HEK293 (cell line): Measurements from ENCODE around the gene MAP1LC3A.

Experiments used
- ELK4 ChIP-seq: IDR thresholded peaks from 2 replicates; pipeline ENCODE4 v1.6.1; 2011; ENCODE audit warnings: mild to moderate bottlenecking, low read depth, low read length, borderline replicate concordance
- GFI1B ChIP-seq: fragments of 450-650 bp; formaldehyde crosslinking; IDR thresholded peaks from 2 replicates; pipeline ENCODE4 v1.5.1; 2016; ENCODE audit warnings: missing biosample characterization, missing genetic modification characterization
- HOXA7 ChIP-seq: sonication (generic); formaldehyde crosslinking; IDR thresholded peaks from 2 replicates; pipeline ENCODE4 v1.8.1; 2022; ENCODE audit warnings: missing genetic modification reagents, borderline replicate concordance
- PRDM2 ChIP-seq: fragments of 450-650 bp; formaldehyde crosslinking; IDR thresholded peaks from 2 replicates; pipeline ENCODE4 v1.5.1; 2016; ENCODE audit warnings: missing biosample characterization, missing genetic modification characterization, borderline replicate concordance
- SCRT1 ChIP-seq: fragments of 450-650 bp; formaldehyde crosslinking; IDR thresholded peaks from 2 replicates; pipeline ENCODE4 v1.5.1; 2016; ENCODE audit warnings: missing biosample characterization, missing genetic modification characterization, borderline replicate concordance
- SP2 ChIP-seq: fragments of 450-650 bp; formaldehyde crosslinking; IDR thresholded peaks from 2 replicates; pipeline ENCODE4 v1.5.1; 2016; ENCODE audit warnings: missing biosample characterization, missing genetic modification characterization
- ZBTB10 ChIP-seq: fragments of 450-650 bp; formaldehyde crosslinking; IDR thresholded peaks from 2 replicates; pipeline ENCODE4 v1.5.1; 2016; ENCODE audit warnings: missing biosample characterization, missing genetic modification characterization
- ZBTB49 ChIP-seq: fragments of 450-650 bp; formaldehyde crosslinking; IDR thresholded peaks from 2 replicates; pipeline ENCODE4 v1.5.1; 2016; ENCODE audit warnings: missing biosample characterization, missing genetic modification characterization, low read depth
- ZBTB8A ChIP-seq: fragments of 450-650 bp; formaldehyde crosslinking; IDR thresholded peaks from 2 replicates; pipeline ENCODE4 v1.5.1; 2016; ENCODE audit warnings: missing biosample characterization, missing genetic modification characterization
- ZFP3 ChIP-seq: fragments of 450-650 bp; formaldehyde crosslinking; IDR thresholded peaks from 2 replicates; pipeline ENCODE4 v1.5.1; 2016; ENCODE audit warnings: low read depth, missing biosample characterization, missing genetic modification characterization
- ZNF112 ChIP-seq: fragments of 450-650 bp; formaldehyde crosslinking; IDR thresholded peaks from 2 replicates; pipeline ENCODE4 v1.5.0; 2017; ENCODE audit warnings: missing biosample characterization, missing genetic modification characterization
- ZNF114 ChIP-seq: fragments of 450-650 bp; formaldehyde crosslinking; IDR thresholded peaks from 2 replicates; pipeline ENCODE4 v1.5.0; 2017; ENCODE audit warnings: missing biosample characterization, missing genetic modification characterization
- ZNF132 ChIP-seq: fragments of 450-650 bp; formaldehyde crosslinking; IDR thresholded peaks from 2 replicates; pipeline ENCODE4 v1.5.1; 2017; ENCODE audit warnings: missing biosample characterization, missing genetic modification characterization, borderline replicate concordance
- ZNF174 ChIP-seq: fragments of 450-650 bp; formaldehyde crosslinking; IDR thresholded peaks from 2 replicates; pipeline ENCODE4 v1.5.0; 2017; ENCODE audit warnings: missing biosample characterization, mild to moderate bottlenecking, missing genetic modification characterization
- ZNF23 ChIP-seq: fragments of 450-650 bp; formaldehyde crosslinking; IDR thresholded peaks from 2 replicates; pipeline ENCODE4 v1.5.1; 2016; ENCODE audit warnings: missing biosample characterization, missing genetic modification characterization, borderline replicate concordance
- ZNF394 ChIP-seq: fragments of 450-650 bp; formaldehyde crosslinking; IDR thresholded peaks from 2 replicates; pipeline ENCODE4 v1.5.1; 2016; ENCODE audit warnings: missing biosample characterization, missing genetic modification characterization, mild to moderate bottlenecking, moderate library complexity, borderline replicate concordance
- ZNF544 ChIP-seq: fragments of 450-650 bp; formaldehyde crosslinking; IDR thresholded peaks from 2 replicates; pipeline ENCODE4 v1.5.0; 2017; ENCODE audit warnings: missing biosample characterization, missing genetic modification characterization
- ZNF692 ChIP-seq: fragments of 450-650 bp; formaldehyde crosslinking; IDR thresholded peaks from 2 replicates; pipeline ENCODE4 v1.5.1; 2016; ENCODE audit warnings: missing biosample characterization, missing genetic modification characterization
- ZNF704 ChIP-seq: fragments of 450-650 bp; formaldehyde crosslinking; IDR thresholded peaks from 2 replicates; pipeline ENCODE4 v1.5.1; 2016; ENCODE audit warnings: missing biosample characterization, missing genetic modification characterization
- ZNF837 ChIP-seq: fragments of 450-650 bp; formaldehyde crosslinking; IDR thresholded peaks from 2 replicates; pipeline ENCODE4 v1.5.1; 2016; ENCODE audit warnings: missing biosample characterization, missing genetic modification characterization
- ZSCAN5A ChIP-seq: fragments of 450-650 bp; formaldehyde crosslinking; IDR thresholded peaks from 2 replicates; pipeline ENCODE4 v1.5.1; 2016; ENCODE audit warnings: missing biosample characterization, missing genetic modification characterization

The MAP1LC3A gene

GRCh38 chr20:34549291-34549928 lies 9.1 kb upstream of the MAP1LC3A start (continued):
- TF ChIP-seq ZBTB10 (tag by site-specific recombination) (no peak), ZFP3 (no peak), ZSCAN5A (no peak), ZNF174 (tag by site-specific recombination) (no peak), HOXA7 (no peak), ZNF132 (tag by site-specific recombination) (no peak), ZNF112 (no peak), PRDM2 (no peak), SP2 (tag by site-specific recombination) (peak; percentile 39; the same call in 1 of the 2 replicates), ZNF704 (tag by site-specific recombination) (no peak), ZNF544 (tag by site-specific recombination) (no peak), ELK4 (no peak), GFI1B (tag by site-specific recombination) (no peak), SCRT1 (tag by site-specific recombination) (no peak), ZNF837 (tag by site-specific recombination) (no peak), ZBTB8A (peak; percentile 65; the same call in 1 of the 2 replicates), ZNF692 (peak; percentile 65), ZNF394 (tag by site-specific recombination) (no peak; the same call in 1 of the 2 replicates), ZNF23 (tag by site-specific recombination) (no peak), ZBTB49 (tag by site-specific recombination) (no peak), ZNF114 (tag by site-specific recombination) (no peak)
